ENCODE data around the gene ATCAY. TPM values are rescaled to one million over a fixed set of nuclear protein-coding genes. Genes with fewer than 3 reads are reported as not detected.
"Not testable (repeated sequence)": the region's sequence is repeated elsewhere in the genome, so short reads cannot be mapped to it uniquely, and the experiment has no call there.

The ATCAY gene
- total RNA-seq, 1 donor from 2014 or later: 4.9 TPM

GRCh38 chr19:3902317-3902973 lies 22.0 kb downstream of the ATCAY start:
- no peak for DNase-seq (ENCODE audit: low spot score)

- DNase-seq (ENCODE audit: low spot score): no peak
Observed at GRCh38 chr19:3904233-3904632, 23.7 kb downstream of the ATCAY start.

- DNase-seq (ENCODE audit: low spot score): no peak
Observed at GRCh38 chr19:3907626-3908265, 27.3 kb downstream of the ATCAY start.

GRCh38 chr19:3908266-3909054 lies 28.0 kb downstream of the ATCAY start:
- DNase-seq (ENCODE audit: low spot score): no peak

GRCh38 chr19:3910105-3910504 lies 29.6 kb downstream of the ATCAY start:
- no peak for DNase-seq (ENCODE audit: low spot score)

GRCh38 chr19:3914199-3914598 lies 33.7 kb downstream of the ATCAY start:
- no peak for DNase-seq (ENCODE audit: low spot score)

GRCh38 chr19:3916033-3916432 lies 35.5 kb downstream of the ATCAY start:
- no peak for DNase-seq (ENCODE audit: low spot score)

GRCh38 chr19:3919793-3920192 lies 39.3 kb downstream of the ATCAY start:
- no peak for DNase-seq (ENCODE audit: low spot score)

GRCh38 chr19:3923096-3923758 lies 42.7 kb downstream of the ATCAY start:
- no peak for DNase-seq (ENCODE audit: low spot score)

- DNase-seq (ENCODE audit: low spot score): no peak
Observed at GRCh38 chr19:3923912-3924311, 43.4 kb downstream of the ATCAY start.

- DNase-seq (ENCODE audit: low spot score): no peak
Observed at GRCh38 chr19:3931041-3931440, 50.6 kb downstream of the ATCAY start.

GRCh38 chr19:3932931-3933810 lies 52.7 kb downstream of the ATCAY start, which contains the start of gene NMRK2:
Gene NMRK2, plus strand, starts transcription at chr19:3933069. Its CDS starts 603 bp downstream, at chr19:3933672.
- DNase-seq (ENCODE audit: low spot score): no peak

- DNase-seq (ENCODE audit: low spot score): no peak
Observed at GRCh38 chr19:3936506-3937442, 56.3 kb downstream of the ATCAY start.

- DNase-seq (ENCODE audit: low spot score): not testable (repeated sequence)
Observed at GRCh38 chr19:3938300-3938950, 57.9 kb downstream of the ATCAY start.

- no peak for DNase-seq (ENCODE audit: low spot score)
Observed at GRCh38 chr19:3942790-3943409, 62.4 kb downstream of the ATCAY start.

GRCh38 chr19:3944018-3944721 lies 63.7 kb downstream of the ATCAY start:
- no peak for DNase-seq (ENCODE audit: low spot score)

- DNase-seq (ENCODE audit: low spot score): no peak
Observed at GRCh38 chr19:3945838-3946237, 65.4 kb downstream of the ATCAY start.

GRCh38 chr19:3947316-3947933 lies 66.9 kb downstream of the ATCAY start:
- DNase-seq (ENCODE audit: low spot score): not testable (repeated sequence)

Measured in ureter (tissue), 1 donor.